ENCODE results near the gene THSD4. TPM values are rescaled to one million over a fixed set of nuclear protein-coding genes. Genes with fewer than 3 reads are reported as not detected.
A peak's percentile ranks its signal among the peaks of the same experiment; 100 is the strongest.

Gene THSD4
- total RNA-seq, 6 donors from 2014 or later: 16.8 to 39.7 (median 21.7) TPM

GRCh38 chr15:71743861-71744382, 628.7 kb downstream of the THSD4 start:
- Histone ChIP-seq H3K36me3 (no peaks in the 10 kb centered on the region), H3K27me3 (no peaks in the 10 kb centered on the region), H3K9me3 (no peaks in the 10 kb centered on the region), H3K4me1 (peaks cover 0 to 3% (median 0%) of the 10 kb centered on the region in 4 donors), H3K4me3 (no peak overlapping the region), H3K27ac (no peak overlapping the region)
- ATAC-seq (ENCODE audit: low FRiP score in 2 of 2): no peak
- DNase-seq: peak in 1 of 2 donors; percentile 38
- 17 to 20% methylated on average over 6 of the region's 6 CpGs for WGBS, 2 donors
- TF ChIP-seq, protein P1, sequence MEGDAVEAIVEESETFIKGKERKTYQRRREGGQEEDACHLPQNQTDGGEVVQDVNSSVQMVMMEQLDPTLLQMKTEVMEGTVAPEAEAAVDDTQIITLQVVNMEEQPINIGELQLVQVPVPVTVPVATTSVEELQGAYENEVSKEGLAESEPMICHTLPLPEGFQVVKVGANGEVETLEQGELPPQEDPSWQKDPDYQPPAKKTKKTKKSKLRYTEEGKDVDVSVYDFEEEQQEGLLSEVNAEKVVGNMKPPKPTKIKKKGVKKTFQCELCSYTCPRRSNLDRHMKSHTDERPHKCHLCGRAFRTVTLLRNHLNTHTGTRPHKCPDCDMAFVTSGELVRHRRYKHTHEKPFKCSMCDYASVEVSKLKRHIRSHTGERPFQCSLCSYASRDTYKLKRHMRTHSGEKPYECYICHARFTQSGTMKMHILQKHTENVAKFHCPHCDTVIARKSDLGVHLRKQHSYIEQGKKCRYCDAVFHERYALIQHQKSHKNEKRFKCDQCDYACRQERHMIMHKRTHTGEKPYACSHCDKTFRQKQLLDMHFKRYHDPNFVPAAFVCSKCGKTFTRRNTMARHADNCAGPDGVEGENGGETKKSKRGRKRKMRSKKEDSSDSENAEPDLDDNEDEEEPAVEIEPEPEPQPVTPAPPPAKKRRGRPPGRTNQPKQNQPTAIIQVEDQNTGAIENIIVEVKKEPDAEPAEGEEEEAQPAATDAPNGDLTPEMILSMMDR (IDR thresholded peaks at IDR 0.05): peak in 5 of 6 experiments; percentile 51 to 64 (median 53)
- TF ChIP-seq POLR2A (IDR thresholded peaks at IDR 0.05) (no peak), EP300 (IDR thresholded peaks at IDR 0.05) (no peak)

DNA sequence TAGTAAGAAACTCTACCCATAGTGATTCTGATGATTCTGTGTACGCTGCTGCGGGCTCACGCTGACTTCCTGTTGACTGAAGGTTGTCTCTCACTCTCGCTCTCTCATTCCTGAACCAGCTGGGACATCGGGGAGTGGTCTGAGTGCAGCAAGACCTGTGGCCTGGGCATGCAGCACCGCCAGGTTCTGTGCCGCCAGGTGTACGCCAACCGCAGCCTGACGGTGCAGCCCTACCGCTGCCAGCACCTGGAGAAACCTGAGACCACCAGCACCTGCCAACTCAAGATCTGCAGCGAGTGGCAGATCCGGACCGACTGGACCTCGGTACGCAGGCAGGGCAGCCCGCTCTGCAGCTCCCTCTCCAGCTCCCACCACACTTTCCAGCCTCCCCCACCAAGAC, 631.4 kb downstream of the THSD4 start:
- no peak for ATAC-seq (ENCODE audit: low FRiP score in 2 of 2)
- TF ChIP-seq POLR2A (IDR thresholded peaks at IDR 0.05): no peak
- TF ChIP-seq POLR2AphosphoS5 (IDR thresholded peaks at IDR 0.05): no peak
- TF ChIP-seq EP300 (IDR thresholded peaks at IDR 0.05): no peak
- TF ChIP-seq, protein P1 (IDR thresholded peaks at IDR 0.05): no peak

GRCh38 chr15:71747128-71748083, 632.1 kb downstream of the THSD4 start:
- DNase-seq (no peak), ATAC-seq (ENCODE audit: low FRiP score in 2 of 2) (peak in 1 of 2 donors; percentile 13)
- 58 to 60% methylated on average over 12 of the region's 12 CpGs for WGBS, 2 donors
- no peak overlapping the region for H3K4me3 ChIP-seq
- no peaks in the 10 kb centered on the region for H3K27me3 ChIP-seq
- no peaks in the 10 kb centered on the region for H3K36me3 ChIP-seq
- H3K9me3 ChIP-seq: no peaks in the 10 kb centered on the region
- no peak for TF ChIP-seq POLR2A (IDR thresholded peaks at IDR 0.05)
- peak in 1 of 4 donors; percentile 57 for TF ChIP-seq EP300 (IDR thresholded peaks at IDR 0.05)
- no peak overlapping the region for H3K27ac ChIP-seq
- H3K4me1 ChIP-seq: peaks cover 0 to 3% (median 3%) of the 10 kb centered on the region in 4 donors

More for the DNA sequence above, 631.4 kb downstream of the THSD4 start:
- peak in 1 of 2 donors; percentile 76 for DNase-seq
- H3K27me3 ChIP-seq: no peaks in the 10 kb centered on the region
- H3K4me1 ChIP-seq: peaks cover 0 to 3% (median 0%) of the 10 kb centered on the region in 4 donors
- H3K4me3 ChIP-seq: no peak overlapping the region
- H3K36me3 ChIP-seq: no peaks in the 10 kb centered on the region
- no peaks in the 10 kb centered on the region for H3K9me3 ChIP-seq
- 82 to 92% methylated on average over 10 to 17 of the region's 17 CpGs for WGBS, 2 donors
- H3K27ac ChIP-seq: no peak overlapping the region

DNA sequence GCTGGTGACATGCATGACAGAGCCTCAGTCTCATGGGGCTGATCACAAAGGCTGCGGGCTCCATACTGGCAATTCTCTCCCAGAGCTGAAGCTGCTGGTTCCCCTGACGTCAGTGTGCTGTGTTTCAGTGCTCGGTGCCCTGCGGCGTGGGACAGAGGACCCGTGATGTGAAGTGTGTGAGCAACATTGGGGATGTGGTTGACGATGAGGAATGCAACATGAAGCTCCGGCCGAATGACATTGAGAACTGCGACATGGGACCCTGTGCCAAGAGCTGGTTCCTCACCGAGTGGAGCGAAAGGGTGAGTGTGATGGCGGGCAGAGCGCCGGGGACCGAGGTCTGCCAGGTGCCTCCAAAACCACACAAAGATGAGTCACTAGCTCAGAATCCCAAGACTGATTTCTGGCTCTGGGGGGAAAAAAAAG, 633.0 kb downstream of the THSD4 start:
- 93 to 95% methylated on average over 15 to 16 of the region's 16 CpGs for WGBS, 2 donors
- no peak for ATAC-seq (ENCODE audit: low FRiP score in 2 of 2)
- TF ChIP-seq POLR2A (IDR thresholded peaks at IDR 0.05): no peak
- TF ChIP-seq, protein P1 (IDR thresholded peaks at IDR 0.05): no peak
- TF ChIP-seq POLR2AphosphoS5 (IDR thresholded peaks at IDR 0.05): no peak
- no peak for TF ChIP-seq EP300 (IDR thresholded peaks at IDR 0.05)
- DNase-seq: peak in 1 of 2 donors; percentile 42
- peaks cover under 1 to 10% (median 6%) of the 10 kb centered on the region in 4 donors for H3K4me1 ChIP-seq
- H3K27ac ChIP-seq: no peak overlapping the region
- H3K4me3 ChIP-seq: no peak overlapping the region
- no peaks in the 10 kb centered on the region for H3K9me3 ChIP-seq
- no peaks in the 10 kb centered on the region for H3K36me3 ChIP-seq
- no peaks in the 10 kb centered on the region for H3K27me3 ChIP-seq

DNA sequence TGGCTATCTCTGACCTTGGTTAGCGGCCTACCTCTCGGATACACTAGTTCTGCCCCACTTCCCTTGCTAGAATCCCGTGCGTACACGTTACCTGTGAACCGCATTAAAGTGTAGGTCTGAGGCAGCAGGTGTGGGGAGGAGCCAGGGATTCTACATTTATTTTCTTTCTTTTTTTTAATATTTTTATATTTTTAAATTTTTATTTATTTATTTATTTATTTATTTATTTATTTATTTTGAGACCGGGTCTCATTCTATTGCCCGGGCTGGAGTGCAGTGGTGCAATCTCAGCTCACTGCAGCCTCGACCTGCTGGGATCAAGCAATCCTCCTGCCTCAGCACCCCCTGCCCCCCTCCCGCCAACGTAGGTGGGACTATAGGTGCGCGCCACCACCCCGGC, 634.2 kb downstream of the THSD4 start:
- no peaks in the 10 kb centered on the region for H3K27me3 ChIP-seq
- no peak overlapping the region for H3K4me3 ChIP-seq
- DNase-seq: no peak
- H3K36me3 ChIP-seq: no peaks in the 10 kb centered on the region
- WGBS, 2 donors: 96 to 98% methylated on average over 14 of the region's 14 CpGs
- peaks cover 3 to 14% (median 8%) of the 10 kb centered on the region in 4 donors for H3K4me1 ChIP-seq
- ATAC-seq (ENCODE audit: low FRiP score in 2 of 2): no peak
- no peak overlapping the region for H3K27ac ChIP-seq
- no peak for TF ChIP-seq POLR2A (IDR thresholded peaks at IDR 0.05)
- TF ChIP-seq, protein P1 (IDR thresholded peaks at IDR 0.05): no peak
- no peak for TF ChIP-seq EP300 (IDR thresholded peaks at IDR 0.05)
- no peak for TF ChIP-seq POLR2AphosphoS5 (IDR thresholded peaks at IDR 0.05)
- H3K9me3 ChIP-seq: no peaks in the 10 kb centered on the region

All from upper lobe of left lung (tissue), 6 donors.